Fibroblast of skin of back (primary cell): Measurements from ENCODE around the gene ZMYND19. TPM values are rescaled to one million over a fixed set of nuclear protein-coding genes. Genes with fewer than 3 reads are reported as not detected.
"Not testable (repeated sequence)": the region's sequence is repeated elsewhere in the genome, so short reads cannot be mapped to it uniquely, and the experiment has no call there.

Experiments used
- DNase-seq: peaks from one replicate; pipeline ENCODE4 v3.0.0-alpha.2; 2013
- polyA plus RNA-seq, 2 experiments: library from polyadenylated mRNA; unstranded; fragments of 120-200 nt; gene quantifications; one replicate each; pipeline ENCODE4 v1.2.1, GENCODE V29; 2013; ENCODE audit not compliant: insufficient read length in 2 of 2

Gene ZMYND19
- polyA plus RNA-seq (2013, experiment 1 of 2; ENCODE audit: insufficient read length) = 27.8 TPM
- 19.2 TPM for polyA plus RNA-seq (2013, experiment 2 of 2; ENCODE audit: insufficient read length)

- DNase-seq = peak; percentile 85
Measured at GRCh38 chr9:137590469-137591383, at the start of gene ZMYND19. Gene ZMYND19, minus strand, starts transcription at chr9:137590512. Its CDS starts 249 bp downstream, at chr9:137590263.

GRCh38 chr9:137639303-137640051 is 49.2 kb upstream of the ZMYND19 start:
- DNase-seq = no peak

- DNase-seq = no peak
Measured at GRCh38 chr9:137638680-137639079, 48.4 kb upstream of the ZMYND19 start.

GRCh38 chr9:137634016-137634415 is 43.7 kb upstream of the ZMYND19 start:
- no peak for DNase-seq

GRCh38 chr9:137632230-137633161 is 42.2 kb upstream of the ZMYND19 start:
- DNase-seq = no peak

GRCh38 chr9:137631345-137632229 is 41.3 kb upstream of the ZMYND19 start:
- DNase-seq = no peak

GRCh38 chr9:137630679-137631078 is 40.4 kb upstream of the ZMYND19 start:
- DNase-seq = no peak

- no peak for DNase-seq
Measured at GRCh38 chr9:137630126-137630525, 39.8 kb upstream of the ZMYND19 start.

- not testable (repeated sequence) for DNase-seq
Measured at GRCh38 chr9:137627406-137627805, 37.1 kb upstream of the ZMYND19 start.

- no peak for DNase-seq
Measured at GRCh38 chr9:137626464-137626863, 36.2 kb upstream of the ZMYND19 start.

GRCh38 chr9:137622211-137622610 is 31.9 kb upstream of the ZMYND19 start:
- DNase-seq = not testable (repeated sequence)

- peak; percentile 33 for DNase-seq
Measured at GRCh38 chr9:137621131-137621757, 30.9 kb upstream of the ZMYND19 start.

- DNase-seq = no peak
Measured at GRCh38 chr9:137620581-137620980, 30.3 kb upstream of the ZMYND19 start.

GRCh38 chr9:137620048-137620405 is 29.7 kb upstream of the ZMYND19 start:
- no peak for DNase-seq

GRCh38 chr9:137619240-137620047 is 29.1 kb upstream of the ZMYND19 start:
- DNase-seq = peak; percentile 47

GRCh38 chr9:137618105-137619067 is 28.1 kb upstream of the ZMYND19 start, which contains the start of gene EHMT1:
Gene EHMT1, plus strand, starts transcription at chr9:137619005. Its CDS starts 24 bp downstream, at chr9:137619029.
- DNase-seq = peak; percentile 81

- no peak for DNase-seq
Measured at GRCh38 chr9:137615387-137615871, 25.1 kb upstream of the ZMYND19 start.
